Natural killer cell (primary cell): ENCODE measurements around the gene VSX1. TPM values are rescaled to one million over a fixed set of nuclear protein-coding genes. Genes with fewer than 3 reads are reported as not detected.
A peak's percentile ranks its signal among the peaks of the same experiment; 100 is the strongest.

Source experiments
- ATAC-seq, 3 donors: fragments of 150-1000 bp in 2 of 3; fragments of 200-7000 bp in 1 of 3; cut with Tn5 transposase; 1 replicate in 1 of 3; 2 replicates in 2 of 3; pipeline ENCODE4 v1.10.0; 2021; ENCODE audit warnings: mild to moderate bottlenecking in 2 of 3, moderate library complexity in 2 of 3
- DNase-seq, 2 donors: peaks; one replicate each; pipeline versions ENCODE4 v3.0.0 to v3.0.0-alpha.2; 2013 to 2021; ENCODE audit warnings: mixed read lengths in 1 of 2
- H3K27ac ChIP-seq: one replicate; pipeline ENCODE4 v1.5.1; 2013; ENCODE audit warnings: mild to moderate bottlenecking, low read length
- H3K27me3 ChIP-seq: one replicate; pipeline ENCODE4 v1.6.1; 2013; ENCODE audit warnings: low read length; ENCODE audit not compliant: control insufficient read depth, insufficient read depth
- H3K36me3 ChIP-seq: one replicate; pipeline ENCODE4 v1.6.1; 2013; ENCODE audit warnings: low read length; ENCODE audit not compliant: control insufficient read depth, insufficient read depth
- H3K4me1 ChIP-seq: one replicate; pipeline ENCODE4 v1.6.1; 2013; ENCODE audit warnings: low read length; ENCODE audit not compliant: control insufficient read depth, insufficient read depth
- H3K4me3 ChIP-seq: one replicate; pipeline ENCODE4 v1.5.1; 2013; ENCODE audit warnings: low read length
- H3K9me3 ChIP-seq: one replicate; pipeline ENCODE4 v1.6.1; 2013; ENCODE audit warnings: low read length; ENCODE audit not compliant: control insufficient read depth, insufficient read depth
- H3K27ac Mint-ChIP-seq, 2 donors: one replicate each; pipeline ENCODE4 v1.8.0; 2022; ENCODE audit warnings: mild to moderate bottlenecking in 2 of 2, mixed read lengths in 2 of 2, moderate library complexity in 1 of 2
- H3K27me3 Mint-ChIP-seq, 2 donors: one replicate each; pipeline ENCODE4 v1.8.0; 2022; ENCODE audit warnings: low read depth in 2 of 2, mixed read lengths in 2 of 2
- H3K36me3 Mint-ChIP-seq: one replicate; pipeline ENCODE4 v1.8.0; 2022; ENCODE audit warnings: mixed read lengths
- H3K4me1 Mint-ChIP-seq, 2 donors: one replicate each; pipeline ENCODE4 v1.8.0; 2022; ENCODE audit warnings: mixed read lengths in 2 of 2
- H3K4me3 Mint-ChIP-seq: one replicate; pipeline ENCODE4 v1.8.0; 2022; ENCODE audit warnings: mild to moderate bottlenecking, moderate library complexity, mixed read lengths
- H3K9me3 Mint-ChIP-seq, 2 donors: one replicate each; pipeline ENCODE4 v1.8.0; 2022; ENCODE audit warnings: mixed read lengths in 2 of 2
- CTCF ChIP-seq: fragments of 200-600 bp; IDR thresholded peaks from one replicate; pipeline ENCODE4 v1.8.0; 2022; ENCODE audit warnings: antibody characterized with exemption
- WGBS: methylation state at CpG from one replicate; pipeline ENCODE4 v1.1.7; 2013; ENCODE audit warnings: missing lambda C conversion rate; ENCODE audit not compliant: insufficient coverage; 5-methylcytosine and 5-hydroxymethylcytosine counted together
- intact Hi-C: fragments of 100-400 bp; cut with micrococcal nuclease; formaldehyde crosslinking; loops from one replicate; pipeline ENCODE4 v1.14.2; 2022
- total RNA-seq, 4 donors: library from RNA; stranded (reverse); fragments of 120-200 nt in 1 of 4; gene quantifications; one replicate each; pipeline versions ENCODE4 v1.2.3 to v1.2.4, GENCODE V29; 2013 to 2022

VSX1 gene
- total RNA-seq, 3 donors from 2014 or later (not counting 1 experiment from before 2014, with no cell fraction given): not detected

- WGBS: 84% methylated on average over 7 of the region's 7 CpGs
Measured at GRCh38 chr20:25062841-25063240, 19.1 kb downstream of the VSX1 start.

DNA sequence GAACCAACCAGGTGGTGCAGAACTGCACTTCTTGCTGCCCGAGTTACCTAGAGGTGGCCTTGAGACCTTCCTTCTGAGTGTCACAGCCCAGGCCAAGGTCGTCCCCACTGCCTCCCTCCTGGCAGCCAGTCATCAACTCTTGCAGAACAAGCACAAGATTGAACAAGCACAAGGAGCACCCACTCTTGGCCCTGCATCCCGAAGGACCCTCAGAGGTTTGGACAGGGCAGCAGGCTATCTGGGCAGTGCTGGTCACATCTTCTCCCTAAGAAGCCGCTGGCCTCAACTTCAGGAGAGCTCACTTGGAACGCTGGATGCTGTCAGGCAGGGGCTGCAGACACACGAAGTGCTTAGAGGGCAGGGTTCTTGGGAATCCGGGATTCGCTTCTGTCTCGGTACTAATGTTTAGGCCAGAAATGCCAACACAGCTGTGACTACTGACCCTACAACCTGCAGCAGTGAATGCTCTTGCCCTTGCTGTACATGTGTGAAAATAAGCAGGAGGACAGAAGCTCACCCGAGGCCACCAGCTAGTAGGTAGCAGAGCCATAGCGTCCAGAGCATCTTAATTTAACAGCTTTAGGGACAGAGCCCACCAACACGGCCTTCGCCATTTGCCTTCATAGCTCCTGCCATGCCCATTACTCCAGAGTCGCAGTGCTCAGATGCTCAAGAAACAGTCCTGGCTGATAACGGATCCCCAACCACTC is 20.0 kb downstream of the VSX1 start:
- Histone ChIP-seq H3K36me3 (no peaks in the 10 kb centered on the region), H3K9me3 (no peaks in the 10 kb centered on the region), H3K27me3 (no peaks in the 10 kb centered on the region), H3K4me1 (peaks cover 23% of the 10 kb centered on the region), H3K4me3 (no peak overlapping the region), H3K27ac (no peak overlapping the region)
- peaks cover 12% of the 10 kb centered on the region in 2 donors for H3K4me1 Mint-ChIP-seq
- H3K4me3 Mint-ChIP-seq: no peak overlapping the region
- DNase-seq: no peak
- no peak for ATAC-seq
- 91% methylated on average over 15 of the region's 15 CpGs for WGBS
- peak overlapping the region in 1 of 2 donors; percentile 50 for H3K27ac Mint-ChIP-seq
- H3K9me3 Mint-ChIP-seq: no peaks in the 10 kb centered on the region
- intact Hi-C loops: no loop called here
- H3K36me3 Mint-ChIP-seq: no peaks in the 10 kb centered on the region
- TF ChIP-seq CTCF: no peak
- H3K27me3 Mint-ChIP-seq: peaks cover 8 to 14% of the 10 kb centered on the region in 2 donors

More at GRCh38 chr20:25062841-25063240, 19.1 kb downstream of the VSX1 start:
- H3K4me1 Mint-ChIP-seq: peaks cover 11 to 12% of the 10 kb centered on the region in 2 donors
- H3K27ac Mint-ChIP-seq: no peak overlapping the region
- Histone ChIP-seq H3K4me3 (no peak overlapping the region), H3K27me3 (no peaks in the 10 kb centered on the region), H3K27ac (no peak overlapping the region), H3K36me3 (no peaks in the 10 kb centered on the region), H3K4me1 (peaks cover 23% of the 10 kb centered on the region), H3K9me3 (no peaks in the 10 kb centered on the region)
- intact Hi-C loops: no loop called here
- TF ChIP-seq CTCF: no peak
- no peaks in the 10 kb centered on the region for H3K9me3 Mint-ChIP-seq
- no peak overlapping the region for H3K4me3 Mint-ChIP-seq
- H3K36me3 Mint-ChIP-seq: no peaks in the 10 kb centered on the region
- peaks cover 8 to 14% of the 10 kb centered on the region in 2 donors for H3K27me3 Mint-ChIP-seq
- no peak for ATAC-seq
- no peak for DNase-seq

DNA sequence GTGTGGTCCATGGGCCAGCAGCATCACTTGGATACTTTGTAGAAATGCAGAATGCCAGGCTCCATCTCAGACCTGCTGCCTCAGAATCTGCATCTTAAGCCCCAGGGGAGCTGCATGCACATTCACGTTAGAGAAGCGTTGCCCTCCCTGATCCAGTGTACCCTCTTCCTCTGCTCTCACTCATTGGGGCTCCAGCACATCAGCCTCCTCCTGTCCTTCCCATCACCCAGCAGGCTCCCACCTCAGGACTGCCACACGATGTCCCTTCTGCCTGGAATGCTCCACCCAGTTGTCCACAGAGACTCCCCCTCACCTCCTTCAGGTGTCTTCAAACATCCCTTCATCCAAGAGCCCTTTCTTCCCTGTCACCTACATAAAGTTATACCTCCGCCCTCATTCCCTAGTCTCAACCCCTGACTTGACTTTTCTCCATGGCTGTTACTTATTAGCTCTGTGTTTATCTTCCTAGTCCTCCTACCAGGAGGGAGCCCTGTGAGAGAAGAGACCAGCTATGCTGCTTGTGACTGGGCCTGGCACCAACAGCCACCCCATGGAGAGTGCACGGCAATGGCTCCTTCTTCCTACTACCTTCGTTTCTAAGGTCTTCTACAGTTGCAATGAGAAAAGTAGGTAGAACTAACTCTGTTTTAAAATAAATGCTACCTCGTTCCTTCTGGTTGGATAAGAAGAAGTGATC is 20.7 kb downstream of the VSX1 start:
- peaks cover 8 to 14% of the 10 kb centered on the region in 2 donors for H3K27me3 Mint-ChIP-seq
- Histone ChIP-seq H3K4me1 (peaks cover 31% of the 10 kb centered on the region), H3K36me3 (no peaks in the 10 kb centered on the region), H3K27me3 (no peaks in the 10 kb centered on the region), H3K9me3 (no peaks in the 10 kb centered on the region), H3K27ac (no peak overlapping the region), H3K4me3 (no peak overlapping the region)
- H3K4me1 Mint-ChIP-seq: peaks cover 16 to 17% of the 10 kb centered on the region in 2 donors
- H3K4me3 Mint-ChIP-seq: peak overlapping the region; percentile 32
- TF ChIP-seq CTCF: no peak
- peak overlapping the region; percentile 23 to 52 for H3K27ac Mint-ChIP-seq
- no peaks in the 10 kb centered on the region for H3K36me3 Mint-ChIP-seq
- 96% methylated on average over 5 of the region's 7 CpGs for WGBS
- H3K9me3 Mint-ChIP-seq: no peaks in the 10 kb centered on the region
- ATAC-seq: no peak
- intact Hi-C loops: no loop called here
- no peak for DNase-seq
